Stomach (tissue), 9 donors: ENCODE results near the gene LCP1. TPM values are rescaled to one million over a fixed set of nuclear protein-coding genes. Genes with fewer than 3 reads are reported as not detected.

Source experiments
- DNase-seq, 2 donors: peaks; one replicate each; pipeline versions ENCODE4 v3.0.0 to v3.0.0-alpha.2; 2013 to 2019
- H3K27ac ChIP-seq, 5 donors: fragments of 200-600 bp in 4 of 5; sonication (generic) in 4 of 5; one replicate each; pipeline ENCODE4 v1.5.1; 2013 to 2019; ENCODE audit warnings: mild to moderate bottlenecking in 1 of 5, moderate library complexity in 1 of 5
- H3K27me3 ChIP-seq, 3 donors: fragments of 200-600 bp; sonication (generic); one replicate each; pipeline ENCODE4 v1.5.1; 2017 to 2019; ENCODE audit warnings: mixed run types in 1 of 3
- H3K36me3 ChIP-seq, 4 donors: fragments of 200-600 bp; sonication (generic); 1 replicate in 3 of 4; 2 replicates in 1 of 4; pipeline ENCODE4 v1.5.1; 2016 to 2019
- H3K4me1 ChIP-seq, 4 donors: fragments of 200-600 bp; sonication (generic); one replicate each; pipeline ENCODE4 v1.5.1; 2016 to 2019
- H3K4me3 ChIP-seq, 4 donors: fragments of 200-600 bp; sonication (generic) in 3 of 4; one replicate each; pipeline ENCODE4 v1.5.1; 2016 to 2019; ENCODE audit warnings: mild to moderate bottlenecking in 1 of 4
- H3K9me3 ChIP-seq, 4 donors: fragments of 200-600 bp; sonication (generic); one replicate each; pipeline ENCODE4 v1.5.1; 2016 to 2019
- EP300 ChIP-seq: sonication (generic); formaldehyde crosslinking; IDR thresholded peaks from one replicate; pipeline ENCODE4 v1.6.1; 2017; ENCODE audit warnings: antibody characterized with exemption
- POLR2A ChIP-seq, 4 donors: fragments of 450-650 bp; IDR thresholded peaks; one replicate each; pipeline ENCODE4 v1.6.1; 2016; ENCODE audit warnings: antibody characterized with exemption in 4 of 4, control low read depth in 2 of 4, mild to moderate bottlenecking in 1 of 4, moderate library complexity in 1 of 4
- POLR2AphosphoS5 ChIP-seq, 3 donors: sonication (generic); formaldehyde crosslinking; IDR thresholded peaks; one replicate each; pipeline ENCODE4 v1.6.1; 2016; ENCODE audit warnings: antibody characterized with exemption in 3 of 3
- WGBS, 5 donors: extraction: QIAGEN DNeasy Blood & Tissue Kit in 3 of 5; methylation state at CpG; one replicate each; pipeline versions ENCODE4 v1.1.5 to v1.1.7; 2013 to 2018; 5-methylcytosine and 5-hydroxymethylcytosine counted together
- intact Hi-C: fragments of 100-400 bp; cut with DNase I; formaldehyde crosslinking; loops from one replicate; pipeline ENCODE4 v1.15.1; 2023; ENCODE audit warnings: low total_unique reads
- polyA plus RNA-seq, 3 donors: library from polyadenylated mRNA; stranded (reverse); fragments of 200-250 nt; gene quantifications; one replicate each; pipeline ENCODE4 v1.2.3, GENCODE V29; 2013
- small RNA-seq, 4 donors: library from RNA; depleted of rRNA; stranded (forward); fragments of <200 nt; gene quantifications; one replicate each; pipeline ENCODE3, GENCODE V24; 2016
- total RNA-seq, 5 donors: library from RNA; depleted of rRNA; stranded (reverse); fragments of >200 nt; gene quantifications; one replicate each; pipeline versions ENCODE4 v1.1.0 to v1.2.3, GENCODE V29; 2014 to 2016
- TF ChIP-seq, protein P1 (sequence below), 7 experiments: fragments of 450-650 bp in 4 of 7; fragments of 200-600 bp in 3 of 7; sonication (generic) in 3 of 7; IDR thresholded peaks; one replicate each; pipeline ENCODE4 v1.5.1; 2016 to 2019; ENCODE audit warnings: antibody characterized with exemption in 7 of 7, control low read depth in 2 of 7, mild to moderate bottlenecking in 1 of 7
- donor health status: healthy with polysubstance abuse.
- donor health status: Bipolar disorder and iron deficiency.
- donor health status: healthy.

Gene LCP1
- total and polyA plus RNA-seq, 8 donors = 10.6 to 44.6 (median 20.0) TPM; not detected in 1

- TF ChIP-seq EP300 (no peak), POLR2A (IDR thresholded peaks at IDR 0.05) (no peak), POLR2AphosphoS5 (IDR thresholded peaks at IDR 0.05) (no peak)
- TF ChIP-seq, protein P1, sequence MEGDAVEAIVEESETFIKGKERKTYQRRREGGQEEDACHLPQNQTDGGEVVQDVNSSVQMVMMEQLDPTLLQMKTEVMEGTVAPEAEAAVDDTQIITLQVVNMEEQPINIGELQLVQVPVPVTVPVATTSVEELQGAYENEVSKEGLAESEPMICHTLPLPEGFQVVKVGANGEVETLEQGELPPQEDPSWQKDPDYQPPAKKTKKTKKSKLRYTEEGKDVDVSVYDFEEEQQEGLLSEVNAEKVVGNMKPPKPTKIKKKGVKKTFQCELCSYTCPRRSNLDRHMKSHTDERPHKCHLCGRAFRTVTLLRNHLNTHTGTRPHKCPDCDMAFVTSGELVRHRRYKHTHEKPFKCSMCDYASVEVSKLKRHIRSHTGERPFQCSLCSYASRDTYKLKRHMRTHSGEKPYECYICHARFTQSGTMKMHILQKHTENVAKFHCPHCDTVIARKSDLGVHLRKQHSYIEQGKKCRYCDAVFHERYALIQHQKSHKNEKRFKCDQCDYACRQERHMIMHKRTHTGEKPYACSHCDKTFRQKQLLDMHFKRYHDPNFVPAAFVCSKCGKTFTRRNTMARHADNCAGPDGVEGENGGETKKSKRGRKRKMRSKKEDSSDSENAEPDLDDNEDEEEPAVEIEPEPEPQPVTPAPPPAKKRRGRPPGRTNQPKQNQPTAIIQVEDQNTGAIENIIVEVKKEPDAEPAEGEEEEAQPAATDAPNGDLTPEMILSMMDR (IDR thresholded peaks at IDR 0.05) = no peak
- intact Hi-C loops = no loop called here
- 63 to 96% (median 89%) methylated on average over 3 of the region's 3 CpGs for WGBS, 5 donors
Measured at GRCh38 chr13:46076827-46077226, 105.2 kb downstream of the LCP1 start.

More at GRCh38 chr13:46076827-46077226, 105.2 kb downstream of the LCP1 start:
- Histone ChIP-seq H3K27me3 (no peaks in the 10 kb centered on the region), H3K4me1 (no peaks in the 10 kb centered on the region), H3K4me3 (no peak overlapping the region), H3K36me3 (no peaks in the 10 kb centered on the region), H3K9me3 (no peaks in the 10 kb centered on the region), H3K27ac (no peak overlapping the region)
- no peak for DNase-seq

Small RNAs within 50 kb of the gene (small RNA-seq; reads per million reads assigned to genes)
- 0 reads per million in 4 donors for gene RN7SL288P

Other genes with a start within 250 kb of the LCP1 start
- 10 to 100 TPM; 13.9 to 67.1 (median 23.7) TPM for gene ZC3H13, start 129.4 kb downstream of the LCP1 start, total RNA-seq
- 10 to 100 TPM in 1 of 3 donors, 1 to 10 TPM in 2; 8.5 to 11.7 (median 8.9) TPM for gene ZC3H13, start 129.4 kb downstream of the LCP1 start, polyA plus RNA-seq
- 1 to 10 TPM in 1 of 5 donors, under 1 TPM in 1, not detected in 3; 0.37 to 2.2 TPM for gene CPB2, start 77.1 kb downstream of the LCP1 start, total RNA-seq
- gene CPB2, start 77.1 kb downstream of the LCP1 start, polyA plus RNA-seq = not detected
- under 1 TPM in 1 of 5 donors, not detected in 4; 0.73 TPM for gene LRRC63, start 29.8 kb upstream of the LCP1 start, total RNA-seq
- gene LRRC63, start 29.8 kb upstream of the LCP1 start, polyA plus RNA-seq = not detected
- gene RUBCNL, start 205.1 kb upstream of the LCP1 start, total RNA-seq = 1 to 10 TPM in 3 of 5 donors, not detected in 2; 4.6 to 7.7 (median 5.0) TPM
- under 1 TPM; 0.46 to 0.70 (median 0.56) TPM for gene RUBCNL, start 205.1 kb upstream of the LCP1 start, polyA plus RNA-seq